ENCODE results near the gene STAC3. TPM values are rescaled to one million over a fixed set of nuclear protein-coding genes. Genes with fewer than 3 reads are reported as not detected.

Gene STAC3
- total RNA-seq, 1 experiment from 2014 or later: 2.8 TPM

DNA sequence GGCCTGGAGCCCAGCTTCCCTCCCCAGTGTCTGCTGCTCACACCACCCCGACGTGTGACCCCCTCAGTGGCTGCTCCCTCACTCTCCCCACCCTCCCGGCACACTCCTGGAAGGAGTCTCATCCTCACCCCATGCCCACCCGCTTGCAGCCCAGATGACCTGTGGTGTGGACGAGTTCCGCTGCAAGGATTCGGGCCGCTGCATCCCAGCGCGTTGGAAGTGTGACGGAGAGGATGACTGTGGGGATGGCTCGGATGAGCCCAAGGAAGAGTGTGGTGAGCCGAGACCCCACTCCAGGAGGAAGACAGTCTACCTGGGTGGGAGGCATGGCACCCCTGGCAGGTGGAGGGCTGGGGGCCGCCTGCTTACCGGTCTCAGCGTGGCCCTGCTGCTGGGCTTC lies 49.4 kb downstream of the STAC3 start:
- Histone ChIP-seq H3K4me1 (ENCODE audit: insufficient read depth, low read length) (no peaks in the 10 kb centered on the region), H3T11ph (ENCODE audit: low read length) (no peak overlapping the region), H3K4ac (ENCODE audit: low read depth, low read length) (no peak overlapping the region), H3K9ac (ENCODE audit: extremely low read depth, insufficient read length, low read length) (no peak overlapping the region), H3K79me1 (ENCODE audit: insufficient read depth, low read depth, low read length, poor library complexity, severe bottlenecking) (no peaks in the 10 kb centered on the region), H3K27me3 (ENCODE audit: insufficient read depth, low read length) (no peaks in the 10 kb centered on the region), H3K4me2 (ENCODE audit: insufficient read depth, insufficient read length, low read length) (no peak overlapping the region), H4K8ac (replicated peaks; ENCODE audit: insufficient read length, low read depth, low read length) (no peak overlapping the region), H2AFZ (ENCODE audit: low read length) (no peak overlapping the region), H4K91ac (ENCODE audit: insufficient read length, low read depth, low read length) (no peak overlapping the region), H3K27ac (ENCODE audit: insufficient read length, low read depth, low read length) (no peak overlapping the region), H3K79me2 (ENCODE audit: insufficient read depth, low read length) (no peaks in the 10 kb centered on the region), H2BK12ac (ENCODE audit: insufficient read length, low read depth, low read length) (no peak overlapping the region), H4K20me1 (ENCODE audit: control insufficient read depth, insufficient read depth, insufficient read length) (no peaks in the 10 kb centered on the region), H2AK5ac (ENCODE audit: insufficient read length, low read length) (no peak overlapping the region), H3K18ac (ENCODE audit: insufficient read length, low read depth, low read length) (no peak overlapping the region), H2BK120ac (ENCODE audit: low read depth, low read length, poor library complexity, severe bottlenecking) (no peak overlapping the region), H3K9me3 (ENCODE audit: control insufficient read depth, low read depth, low read length) (no peaks in the 10 kb centered on the region), H3K14ac (ENCODE audit: insufficient read depth, low read length) (no peak overlapping the region), H3K23ac (ENCODE audit: insufficient read length, low read depth, low read length) (no peak overlapping the region), H4K5ac (ENCODE audit: insufficient read length, low read depth, low read length) (no peak overlapping the region), H2BK20ac (ENCODE audit: low read depth, low read length, poor library complexity, severe bottlenecking) (no peak overlapping the region), H3K56ac (ENCODE audit: insufficient read length, low read depth, low read length) (no peak overlapping the region), H3K23me2 (ENCODE audit: insufficient read length, low read depth, low read length, poor library complexity, severe bottlenecking) (no peaks in the 10 kb centered on the region), H2BK15ac (ENCODE audit: low read depth, low read length) (no peak overlapping the region), H2BK5ac (ENCODE audit: insufficient read length, low read length) (no peak overlapping the region)
- no peaks in the 10 kb centered on the region for H3K27me3 Mint-ChIP-seq (ENCODE audit: low read depth)
- no peak overlapping the region for H3K4me3 Mint-ChIP-seq
- H3K36me3 Mint-ChIP-seq (ENCODE audit: insufficient read depth in 1 of 3, low read depth in 3 of 3): peaks cover 53 to 98% (median 95%) of the 10 kb centered on the region in 3 experiments
- H3K27ac Mint-ChIP-seq: no peak overlapping the region
- no CpG with 5 or more reads among the region's 16 CpGs for WGBS (ENCODE audit: extremely low coverage, insufficient read length, low lambda C conversion rate)
- no peaks in the 10 kb centered on the region for H3K4me1 Mint-ChIP-seq
- TF ChIP-seq, protein P1, sequence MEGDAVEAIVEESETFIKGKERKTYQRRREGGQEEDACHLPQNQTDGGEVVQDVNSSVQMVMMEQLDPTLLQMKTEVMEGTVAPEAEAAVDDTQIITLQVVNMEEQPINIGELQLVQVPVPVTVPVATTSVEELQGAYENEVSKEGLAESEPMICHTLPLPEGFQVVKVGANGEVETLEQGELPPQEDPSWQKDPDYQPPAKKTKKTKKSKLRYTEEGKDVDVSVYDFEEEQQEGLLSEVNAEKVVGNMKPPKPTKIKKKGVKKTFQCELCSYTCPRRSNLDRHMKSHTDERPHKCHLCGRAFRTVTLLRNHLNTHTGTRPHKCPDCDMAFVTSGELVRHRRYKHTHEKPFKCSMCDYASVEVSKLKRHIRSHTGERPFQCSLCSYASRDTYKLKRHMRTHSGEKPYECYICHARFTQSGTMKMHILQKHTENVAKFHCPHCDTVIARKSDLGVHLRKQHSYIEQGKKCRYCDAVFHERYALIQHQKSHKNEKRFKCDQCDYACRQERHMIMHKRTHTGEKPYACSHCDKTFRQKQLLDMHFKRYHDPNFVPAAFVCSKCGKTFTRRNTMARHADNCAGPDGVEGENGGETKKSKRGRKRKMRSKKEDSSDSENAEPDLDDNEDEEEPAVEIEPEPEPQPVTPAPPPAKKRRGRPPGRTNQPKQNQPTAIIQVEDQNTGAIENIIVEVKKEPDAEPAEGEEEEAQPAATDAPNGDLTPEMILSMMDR (conservative IDR thresholded peaks at IDR 0.05): no peak
- no peaks in the 10 kb centered on the region for H3K9me3 Mint-ChIP-seq
- DNase-seq: no peak

All from H9 (cell line).